PC-3 (cell line): ENCODE results near the gene CD86.

Experiments used
- EZH2phosphoT487 ChIP-seq: fragments of 300-600 bp; sonication (generic); IDR thresholded peaks from 2 replicates; pipeline ENCODE4 v1.6.1; 2018; ENCODE audit warnings: mild to moderate bottlenecking, antibody characterized with exemption, low read length, borderline replicate concordance
- TF ChIP-seq, protein P1 (sequence below): fragments of 300-600 bp; sonication (generic); conservative IDR thresholded peaks from 2 replicates; pipeline ENCODE4 v1.5.1; 2017; ENCODE audit warnings: antibody characterized with exemption, low read depth, mild to moderate bottlenecking, low read length

DNA sequence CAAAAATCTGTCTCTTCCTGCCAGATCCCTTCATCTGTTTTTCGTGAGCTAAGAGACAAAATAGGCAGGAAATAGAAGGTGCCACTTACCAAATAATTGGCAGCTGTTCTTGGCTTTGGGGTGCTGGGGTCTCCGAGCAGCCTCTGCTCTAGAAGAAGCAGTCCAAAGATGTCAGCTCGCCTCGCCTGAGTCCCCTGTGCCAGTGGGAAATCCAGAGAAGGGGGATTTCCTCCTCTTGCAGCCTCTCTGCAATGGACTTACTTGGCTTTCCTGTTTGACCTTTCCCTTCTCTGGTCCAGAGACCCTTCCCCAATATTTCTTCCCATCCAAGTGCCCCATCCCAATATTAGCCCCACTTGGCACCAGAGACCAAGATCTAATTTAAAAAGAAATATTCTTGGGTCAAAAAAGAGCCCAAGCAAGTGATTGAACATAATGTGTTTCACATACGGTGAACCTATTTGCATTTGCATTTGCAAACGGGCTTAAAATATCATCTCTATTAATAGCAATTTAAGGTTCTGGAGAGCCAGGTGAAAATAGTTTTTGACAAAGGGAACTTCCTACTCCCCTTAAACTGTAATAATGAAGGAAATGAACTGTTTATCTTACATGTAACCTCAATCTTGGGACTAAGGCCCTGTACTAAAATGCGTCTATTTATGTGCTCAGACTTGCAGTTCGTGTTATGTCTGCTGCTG lies 23.2 kb downstream of the CD86 start:
- TF ChIP-seq, protein P1, sequence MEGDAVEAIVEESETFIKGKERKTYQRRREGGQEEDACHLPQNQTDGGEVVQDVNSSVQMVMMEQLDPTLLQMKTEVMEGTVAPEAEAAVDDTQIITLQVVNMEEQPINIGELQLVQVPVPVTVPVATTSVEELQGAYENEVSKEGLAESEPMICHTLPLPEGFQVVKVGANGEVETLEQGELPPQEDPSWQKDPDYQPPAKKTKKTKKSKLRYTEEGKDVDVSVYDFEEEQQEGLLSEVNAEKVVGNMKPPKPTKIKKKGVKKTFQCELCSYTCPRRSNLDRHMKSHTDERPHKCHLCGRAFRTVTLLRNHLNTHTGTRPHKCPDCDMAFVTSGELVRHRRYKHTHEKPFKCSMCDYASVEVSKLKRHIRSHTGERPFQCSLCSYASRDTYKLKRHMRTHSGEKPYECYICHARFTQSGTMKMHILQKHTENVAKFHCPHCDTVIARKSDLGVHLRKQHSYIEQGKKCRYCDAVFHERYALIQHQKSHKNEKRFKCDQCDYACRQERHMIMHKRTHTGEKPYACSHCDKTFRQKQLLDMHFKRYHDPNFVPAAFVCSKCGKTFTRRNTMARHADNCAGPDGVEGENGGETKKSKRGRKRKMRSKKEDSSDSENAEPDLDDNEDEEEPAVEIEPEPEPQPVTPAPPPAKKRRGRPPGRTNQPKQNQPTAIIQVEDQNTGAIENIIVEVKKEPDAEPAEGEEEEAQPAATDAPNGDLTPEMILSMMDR, result no peak
- no peak for TF ChIP-seq EZH2phosphoT487
